ENCODE measurements around the gene ITLN1.

DNA sequence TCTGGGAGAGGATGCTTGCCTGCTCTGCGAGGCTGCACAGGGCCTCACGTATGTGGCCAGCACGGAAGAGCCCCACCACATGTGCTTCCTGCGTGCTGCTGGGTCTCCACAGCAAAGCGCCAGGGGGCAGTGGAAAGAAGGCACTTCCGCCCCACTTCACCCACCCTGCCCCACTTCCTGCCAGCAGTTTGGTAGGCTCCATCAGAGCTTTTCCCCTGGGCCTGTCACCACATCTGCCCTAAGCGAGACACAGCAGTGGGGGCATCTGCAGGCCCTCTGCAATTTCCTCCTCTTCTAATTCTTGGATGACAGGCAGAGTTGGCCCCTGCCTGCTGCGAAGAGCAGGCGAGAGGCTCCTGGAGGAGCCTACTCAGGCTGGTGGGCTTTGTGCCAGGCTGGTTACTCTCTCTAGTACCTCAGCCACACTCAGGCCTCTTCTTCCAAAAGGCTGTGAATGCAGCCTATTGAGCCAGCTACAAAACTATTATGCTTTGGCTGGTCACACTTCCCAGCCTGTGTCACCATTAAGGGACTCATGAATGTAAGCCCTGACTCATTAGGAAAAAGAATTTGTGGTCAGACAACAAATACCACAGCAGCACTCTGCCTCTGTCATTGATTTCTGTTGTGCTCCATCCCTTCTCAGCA is 47.3 kb downstream of the ITLN1 start:
- TF ChIP-seq, protein P1, sequence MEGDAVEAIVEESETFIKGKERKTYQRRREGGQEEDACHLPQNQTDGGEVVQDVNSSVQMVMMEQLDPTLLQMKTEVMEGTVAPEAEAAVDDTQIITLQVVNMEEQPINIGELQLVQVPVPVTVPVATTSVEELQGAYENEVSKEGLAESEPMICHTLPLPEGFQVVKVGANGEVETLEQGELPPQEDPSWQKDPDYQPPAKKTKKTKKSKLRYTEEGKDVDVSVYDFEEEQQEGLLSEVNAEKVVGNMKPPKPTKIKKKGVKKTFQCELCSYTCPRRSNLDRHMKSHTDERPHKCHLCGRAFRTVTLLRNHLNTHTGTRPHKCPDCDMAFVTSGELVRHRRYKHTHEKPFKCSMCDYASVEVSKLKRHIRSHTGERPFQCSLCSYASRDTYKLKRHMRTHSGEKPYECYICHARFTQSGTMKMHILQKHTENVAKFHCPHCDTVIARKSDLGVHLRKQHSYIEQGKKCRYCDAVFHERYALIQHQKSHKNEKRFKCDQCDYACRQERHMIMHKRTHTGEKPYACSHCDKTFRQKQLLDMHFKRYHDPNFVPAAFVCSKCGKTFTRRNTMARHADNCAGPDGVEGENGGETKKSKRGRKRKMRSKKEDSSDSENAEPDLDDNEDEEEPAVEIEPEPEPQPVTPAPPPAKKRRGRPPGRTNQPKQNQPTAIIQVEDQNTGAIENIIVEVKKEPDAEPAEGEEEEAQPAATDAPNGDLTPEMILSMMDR (conservative IDR thresholded peaks at IDR 0.05) = no peak
- TF ChIP-seq ZFX (IDR thresholded peaks at IDR 0.05) = no peak

Data from C4-2B (cell line).